ENCODE measurements around the gene CABLES2. TPM values are rescaled to one million over a fixed set of nuclear protein-coding genes. Genes with fewer than 3 reads are reported as not detected.

CABLES2 gene
- polyA plus RNA-seq, 2 donors = 1.6 to 2.4 TPM

DNA sequence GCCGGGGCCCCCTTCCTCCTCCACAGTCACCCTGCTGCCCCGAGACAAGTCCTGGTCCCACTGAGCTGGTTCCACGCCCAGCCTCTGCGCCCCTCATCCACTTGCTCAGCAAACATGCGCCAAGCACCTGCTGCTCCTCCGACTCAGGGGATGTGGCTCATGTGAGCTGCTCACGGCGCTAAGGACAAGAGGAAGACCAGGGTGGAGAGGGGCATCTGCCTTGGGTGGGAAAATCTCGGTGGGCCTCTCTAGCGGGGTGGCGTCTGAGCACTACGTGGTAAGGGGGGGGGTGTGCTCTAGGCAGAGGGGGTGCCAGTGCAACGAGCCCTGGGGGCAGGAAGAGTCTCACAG, 44.5 kb downstream of the CABLES2 start:
- Histone ChIP-seq H3K4me3 (ENCODE audit: low read depth in 1 of 2, low read length in 2 of 2) (no peak overlapping the region), H3K9me3 (ENCODE audit: control insufficient read depth in 2 of 2, insufficient read depth in 1 of 2, low read depth in 1 of 2, low read length in 1 of 2) (no peaks in the 10 kb centered on the region), H3K36me3 (ENCODE audit: control insufficient read depth in 2 of 2, insufficient read depth in 2 of 2, low read length in 1 of 2) (peaks cover 0 to 10% of the 10 kb centered on the region in 2 donors), H3K27me3 (ENCODE audit: control insufficient read depth in 1 of 2, insufficient read depth in 2 of 2, low read length in 2 of 2) (no peaks in the 10 kb centered on the region), H3K4me1 (ENCODE audit: control insufficient read depth in 2 of 2, insufficient read depth in 2 of 2, low read length in 1 of 2) (peaks cover 29 to 74% of the 10 kb centered on the region in 2 donors), H3K27ac (ENCODE audit: low read depth in 2 of 2, low read length in 1 of 2) (peak overlapping the region in 1 of 2 donors; percentile 88)
- whole genome bisulfite sequencing, 2 donors = 43 to 46% methylated on average over 13 of the region's 13 CpGs

DNA sequence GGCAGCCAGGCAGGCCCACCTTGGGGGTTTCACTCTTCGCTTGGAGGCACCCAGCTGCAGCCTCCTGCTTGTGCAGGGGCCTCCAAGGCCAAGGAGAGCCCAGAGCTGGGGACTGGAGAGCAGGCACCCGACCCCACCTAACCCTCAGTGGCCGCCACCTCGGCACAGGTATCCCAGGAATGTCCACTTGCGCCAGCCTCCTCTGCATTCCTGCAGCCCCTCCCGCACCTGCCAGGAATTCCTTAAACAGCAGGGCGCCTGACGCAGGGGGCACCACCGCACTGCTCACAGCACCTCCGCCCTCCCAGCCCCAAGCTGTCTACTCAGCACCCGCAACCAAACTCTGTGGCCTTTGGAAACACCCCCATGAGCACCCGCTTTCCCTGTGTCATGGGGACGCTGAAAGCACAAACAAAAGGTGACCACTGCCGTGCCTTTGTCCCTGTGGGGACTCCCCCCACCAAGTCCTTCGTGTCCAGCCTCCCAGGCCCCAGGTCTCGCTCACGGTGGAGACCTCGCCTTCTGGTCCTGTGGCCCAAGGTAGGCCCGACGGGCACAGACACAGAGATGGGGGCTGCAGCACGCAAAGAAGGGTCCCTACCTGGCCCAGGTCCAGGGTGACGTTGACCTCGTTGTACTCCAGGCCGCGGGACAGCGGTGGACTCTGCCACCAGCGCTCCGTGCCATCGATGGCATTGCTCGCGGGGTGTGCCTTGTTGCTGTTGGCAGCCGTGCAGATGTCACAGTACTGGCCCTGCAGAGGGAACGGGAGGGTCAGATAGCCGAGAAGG, 45.1 kb downstream of the CABLES2 start:
- H3K4me3 ChIP-seq (ENCODE audit: low read depth in 1 of 2, low read length in 2 of 2) = no peak overlapping the region
- 54% methylated on average over 33 to 34 of the region's 34 CpGs for WGBS, 2 donors
- H3K36me3 ChIP-seq (ENCODE audit: control insufficient read depth in 2 of 2, insufficient read depth in 2 of 2, low read length in 1 of 2) = peaks cover 0 to 10% of the 10 kb centered on the region in 2 donors
- no peaks in the 10 kb centered on the region for H3K27me3 ChIP-seq (ENCODE audit: control insufficient read depth in 1 of 2, insufficient read depth in 2 of 2, low read length in 2 of 2)
- H3K4me1 ChIP-seq (ENCODE audit: control insufficient read depth in 2 of 2, insufficient read depth in 2 of 2, low read length in 1 of 2) = peaks cover 35 to 76% of the 10 kb centered on the region in 2 donors
- no peaks in the 10 kb centered on the region for H3K9me3 ChIP-seq (ENCODE audit: control insufficient read depth in 2 of 2, insufficient read depth in 1 of 2, low read depth in 1 of 2, low read length in 1 of 2)
- peak overlapping the region; percentile 62 to 88 for H3K27ac ChIP-seq (ENCODE audit: low read depth in 2 of 2, low read length in 1 of 2)

DNA sequence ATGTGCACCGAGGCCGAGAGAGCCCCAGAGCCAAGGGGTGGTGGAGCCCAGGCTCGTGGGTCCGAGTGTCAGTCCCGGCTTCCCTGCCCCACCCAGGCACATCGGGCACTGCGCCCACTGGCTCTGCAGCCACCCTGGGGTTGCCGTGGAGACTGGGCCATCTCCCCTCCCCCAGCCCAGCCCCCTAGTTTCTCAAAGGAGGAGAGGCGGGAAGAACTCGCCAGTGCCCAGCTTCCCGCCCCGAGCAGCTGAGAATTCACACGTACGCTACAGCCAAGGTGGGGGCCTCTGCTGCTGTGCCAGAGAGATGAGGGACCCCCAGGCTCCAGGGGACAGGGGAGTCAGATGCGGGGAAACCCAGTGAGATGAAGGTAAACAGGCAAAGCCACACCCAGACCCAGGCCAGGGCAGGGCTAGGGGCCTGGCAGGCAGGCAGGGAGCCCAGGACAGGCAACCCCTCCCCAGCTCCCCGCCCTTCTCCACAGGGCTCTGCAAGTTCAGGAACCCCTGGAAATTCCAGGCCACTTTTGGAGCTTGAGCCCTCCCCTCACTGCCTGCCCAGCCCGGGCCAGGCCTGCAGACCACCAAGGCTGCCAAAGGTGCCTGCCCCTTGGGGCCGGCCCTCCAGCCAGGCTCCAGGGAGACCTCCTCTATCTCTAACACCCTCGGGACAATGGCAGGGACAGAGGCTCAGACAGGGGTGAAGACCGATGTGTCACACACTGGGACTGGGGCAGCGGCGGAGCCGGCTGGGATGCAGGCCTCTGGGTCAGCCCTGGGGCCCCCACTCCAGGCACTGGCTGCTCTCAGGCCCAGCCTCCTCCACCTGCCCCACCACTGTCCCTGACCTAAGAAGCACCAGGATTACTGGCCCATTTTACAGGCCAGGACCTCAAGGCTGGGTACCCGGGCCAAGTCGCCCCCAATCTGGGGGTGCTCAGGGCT, 46.0 kb downstream of the CABLES2 start:
- Histone ChIP-seq H3K9me3 (ENCODE audit: control insufficient read depth in 2 of 2, insufficient read depth in 1 of 2, low read depth in 1 of 2, low read length in 1 of 2) (no peaks in the 10 kb centered on the region), H3K27me3 (ENCODE audit: control insufficient read depth in 1 of 2, insufficient read depth in 2 of 2, low read length in 2 of 2) (no peaks in the 10 kb centered on the region), H3K27ac (ENCODE audit: low read depth in 2 of 2, low read length in 1 of 2) (peak overlapping the region; percentile 62 to 88), H3K4me3 (ENCODE audit: low read depth in 1 of 2, low read length in 2 of 2) (no peak overlapping the region), H3K4me1 (ENCODE audit: control insufficient read depth in 2 of 2, insufficient read depth in 2 of 2, low read length in 1 of 2) (peaks cover 35 to 81% of the 10 kb centered on the region in 2 donors), H3K36me3 (ENCODE audit: control insufficient read depth in 2 of 2, insufficient read depth in 2 of 2, low read length in 1 of 2) (peaks cover 0 to 10% of the 10 kb centered on the region in 2 donors)
- 31 to 53% methylated on average over 25 of the region's 25 CpGs for WGBS, 2 donors

DNA sequence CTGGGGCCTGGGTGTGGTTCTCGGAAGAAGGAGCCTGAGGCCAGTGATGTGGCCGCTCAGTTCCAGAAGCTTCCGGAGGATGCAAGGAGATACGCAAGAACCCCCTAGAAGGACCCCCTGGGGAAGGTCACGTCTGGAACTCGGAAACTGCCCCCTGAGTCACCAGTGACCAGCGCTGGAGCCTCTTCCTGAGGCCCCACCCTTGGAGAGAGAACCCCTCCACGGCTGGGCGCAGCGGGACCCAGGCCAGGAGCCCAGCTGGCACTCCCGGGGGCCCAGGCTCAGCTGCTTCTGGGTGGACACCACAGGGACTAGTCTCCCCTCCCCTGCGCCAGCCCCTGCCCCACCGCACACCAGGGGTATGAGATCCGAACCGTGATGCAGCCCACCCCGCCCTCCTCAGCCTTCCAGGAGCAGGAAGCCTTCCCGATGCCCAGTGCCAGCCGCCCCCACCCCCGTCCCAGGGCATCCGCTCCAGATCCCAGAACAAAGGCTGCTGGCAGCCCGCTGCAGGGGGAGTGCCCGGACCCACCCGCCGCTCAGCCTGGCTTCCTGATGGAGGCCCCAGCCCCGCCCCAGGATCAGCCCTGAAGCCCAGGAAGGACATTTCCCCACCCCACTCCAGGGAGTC, 47.5 kb downstream of the CABLES2 start:
- Histone ChIP-seq H3K27me3 (ENCODE audit: control insufficient read depth in 1 of 2, insufficient read depth in 2 of 2, low read length in 2 of 2) (no peaks in the 10 kb centered on the region), H3K9me3 (ENCODE audit: control insufficient read depth in 2 of 2, insufficient read depth in 1 of 2, low read depth in 1 of 2, low read length in 1 of 2) (no peaks in the 10 kb centered on the region), H3K4me1 (ENCODE audit: control insufficient read depth in 2 of 2, insufficient read depth in 2 of 2, low read length in 1 of 2) (peaks cover 46 to 89% of the 10 kb centered on the region in 2 donors), H3K27ac (ENCODE audit: low read depth in 2 of 2, low read length in 1 of 2) (peak overlapping the region; percentile 66 to 87), H3K36me3 (ENCODE audit: control insufficient read depth in 2 of 2, insufficient read depth in 2 of 2, low read length in 1 of 2) (peaks cover 0 to 12% of the 10 kb centered on the region in 2 donors), H3K4me3 (ENCODE audit: low read depth in 1 of 2, low read length in 2 of 2) (no peak overlapping the region)
- WGBS, 2 donors = 27 to 45% methylated on average over 24 to 25 of the region's 25 CpGs

DNA sequence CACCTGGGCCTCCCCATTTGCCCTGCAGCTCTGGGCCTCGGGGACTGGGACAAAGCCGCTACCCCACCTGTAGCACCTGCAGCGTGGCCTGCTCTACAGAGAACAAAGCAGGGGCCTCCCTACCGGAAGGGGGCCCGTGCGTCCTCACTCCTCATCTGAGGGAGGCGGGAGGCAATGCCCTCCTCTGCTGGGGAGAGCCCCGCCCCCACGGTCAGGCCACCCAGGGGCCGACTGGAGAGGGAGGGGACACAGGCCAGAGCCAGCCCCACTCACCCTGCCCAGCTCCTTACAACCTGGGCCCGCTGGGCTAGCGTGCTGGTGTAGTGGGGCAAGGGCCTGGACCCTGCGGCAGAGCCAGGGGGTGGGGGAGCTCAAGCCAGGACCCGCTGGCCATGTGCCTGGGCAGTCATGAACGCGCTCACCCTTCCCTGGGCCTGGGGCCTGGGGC, 48.0 kb downstream of the CABLES2 start:
- H3K36me3 ChIP-seq (ENCODE audit: control insufficient read depth in 2 of 2, insufficient read depth in 2 of 2, low read length in 1 of 2) = peaks cover 0 to 10% of the 10 kb centered on the region in 2 donors
- no peaks in the 10 kb centered on the region for H3K9me3 ChIP-seq (ENCODE audit: control insufficient read depth in 2 of 2, insufficient read depth in 1 of 2, low read depth in 1 of 2, low read length in 1 of 2)
- peaks cover 43 to 85% of the 10 kb centered on the region in 2 donors for H3K4me1 ChIP-seq (ENCODE audit: control insufficient read depth in 2 of 2, insufficient read depth in 2 of 2, low read length in 1 of 2)
- 35 to 50% methylated on average over 15 to 16 of the region's 16 CpGs for WGBS, 2 donors
- H3K27me3 ChIP-seq (ENCODE audit: control insufficient read depth in 1 of 2, insufficient read depth in 2 of 2, low read length in 2 of 2) = no peaks in the 10 kb centered on the region
- H3K4me3 ChIP-seq (ENCODE audit: low read depth in 1 of 2, low read length in 2 of 2) = no peak overlapping the region
- H3K27ac ChIP-seq (ENCODE audit: low read depth in 2 of 2, low read length in 1 of 2) = peak overlapping the region; percentile 60 to 87

DNA sequence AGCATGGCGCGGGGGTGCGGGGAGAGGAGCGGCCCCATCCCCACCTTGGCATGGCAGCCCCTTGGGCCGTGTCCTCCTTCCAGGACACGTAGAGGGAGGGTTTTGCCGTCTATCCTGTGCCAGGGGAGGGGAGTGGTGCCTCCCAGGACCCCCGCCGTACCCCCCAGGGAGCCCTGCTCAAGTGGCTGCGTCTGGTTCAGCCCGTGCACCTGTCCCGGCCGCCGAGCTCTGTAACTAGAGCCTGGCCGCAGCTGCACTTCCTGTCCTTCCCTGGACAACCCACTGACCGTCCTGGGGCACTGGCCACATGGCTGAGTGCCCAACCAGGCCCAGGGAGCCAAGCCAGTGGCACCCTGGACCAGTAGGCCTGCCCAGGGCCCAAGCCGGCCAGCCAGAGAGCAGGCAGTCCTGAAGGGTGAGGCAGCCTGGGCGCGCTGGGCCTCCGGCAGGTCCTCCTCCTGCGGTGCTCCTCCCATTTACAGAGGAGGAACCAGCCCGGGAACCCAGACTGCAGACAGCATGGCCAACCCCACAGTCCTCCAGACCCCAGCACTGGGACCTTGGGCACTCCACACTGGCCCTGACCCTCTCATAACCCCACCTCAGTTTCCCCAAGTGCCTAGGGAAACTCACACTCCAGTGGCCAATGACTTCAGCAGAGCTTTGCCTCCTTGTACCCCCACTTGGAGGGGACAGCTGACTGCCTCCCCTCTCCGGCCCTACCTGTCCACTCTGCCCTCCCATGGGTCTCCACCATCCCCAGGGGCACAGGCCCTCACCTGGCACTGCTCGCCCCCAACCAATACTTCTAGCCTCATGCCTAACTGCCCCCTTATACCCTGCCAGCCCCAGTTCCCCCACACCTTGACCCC, 48.7 kb downstream of the CABLES2 start:
- WGBS, 2 donors = 41 to 49% methylated on average over 24 of the region's 24 CpGs
- Histone ChIP-seq H3K27me3 (ENCODE audit: control insufficient read depth in 1 of 2, insufficient read depth in 2 of 2, low read length in 2 of 2) (no peaks in the 10 kb centered on the region), H3K36me3 (ENCODE audit: control insufficient read depth in 2 of 2, insufficient read depth in 2 of 2, low read length in 1 of 2) (peaks cover 0 to 9% of the 10 kb centered on the region in 2 donors), H3K4me3 (ENCODE audit: low read depth in 1 of 2, low read length in 2 of 2) (no peak overlapping the region), H3K9me3 (ENCODE audit: control insufficient read depth in 2 of 2, insufficient read depth in 1 of 2, low read depth in 1 of 2, low read length in 1 of 2) (no peaks in the 10 kb centered on the region), H3K27ac (ENCODE audit: low read depth in 2 of 2, low read length in 1 of 2) (peak overlapping the region; percentile 60 to 87), H3K4me1 (ENCODE audit: control insufficient read depth in 2 of 2, insufficient read depth in 2 of 2, low read length in 1 of 2) (peaks cover 44 to 78% of the 10 kb centered on the region in 2 donors)

DNA sequence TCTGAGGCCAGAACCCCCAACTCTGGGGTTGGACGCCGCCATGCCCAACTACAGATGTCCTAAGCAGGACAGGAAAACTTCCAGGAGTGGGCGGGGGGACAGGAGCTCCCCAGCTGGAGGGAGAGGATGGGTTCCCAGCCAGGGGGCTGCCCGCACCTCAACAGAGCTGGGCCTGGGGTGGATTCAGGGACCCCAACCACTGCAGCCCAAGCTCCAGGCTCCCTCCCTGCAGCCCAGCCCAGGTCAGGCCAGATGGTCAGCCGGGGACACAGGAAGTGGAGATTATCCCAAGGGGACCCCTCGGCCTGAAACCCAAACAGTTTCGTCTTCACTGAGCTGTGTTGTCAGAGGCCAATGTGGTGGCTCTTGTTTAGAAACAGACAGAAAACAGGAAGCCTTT, 49.4 kb downstream of the CABLES2 start:
- H3K27me3 ChIP-seq (ENCODE audit: control insufficient read depth in 1 of 2, insufficient read depth in 2 of 2, low read length in 2 of 2) = no peaks in the 10 kb centered on the region
- peak overlapping the region; percentile 60 to 87 for H3K27ac ChIP-seq (ENCODE audit: low read depth in 2 of 2, low read length in 1 of 2)
- no peak overlapping the region for H3K4me3 ChIP-seq (ENCODE audit: low read depth in 1 of 2, low read length in 2 of 2)
- WGBS, 2 donors = 40 to 56% methylated on average over 6 to 7 of the region's 7 CpGs
- H3K36me3 ChIP-seq (ENCODE audit: control insufficient read depth in 2 of 2, insufficient read depth in 2 of 2, low read length in 1 of 2) = peaks cover 0 to 9% of the 10 kb centered on the region in 2 donors
- peaks cover 39 to 78% of the 10 kb centered on the region in 2 donors for H3K4me1 ChIP-seq (ENCODE audit: control insufficient read depth in 2 of 2, insufficient read depth in 2 of 2, low read length in 1 of 2)
- no peaks in the 10 kb centered on the region for H3K9me3 ChIP-seq (ENCODE audit: control insufficient read depth in 2 of 2, insufficient read depth in 1 of 2, low read depth in 1 of 2, low read length in 1 of 2)

DNA sequence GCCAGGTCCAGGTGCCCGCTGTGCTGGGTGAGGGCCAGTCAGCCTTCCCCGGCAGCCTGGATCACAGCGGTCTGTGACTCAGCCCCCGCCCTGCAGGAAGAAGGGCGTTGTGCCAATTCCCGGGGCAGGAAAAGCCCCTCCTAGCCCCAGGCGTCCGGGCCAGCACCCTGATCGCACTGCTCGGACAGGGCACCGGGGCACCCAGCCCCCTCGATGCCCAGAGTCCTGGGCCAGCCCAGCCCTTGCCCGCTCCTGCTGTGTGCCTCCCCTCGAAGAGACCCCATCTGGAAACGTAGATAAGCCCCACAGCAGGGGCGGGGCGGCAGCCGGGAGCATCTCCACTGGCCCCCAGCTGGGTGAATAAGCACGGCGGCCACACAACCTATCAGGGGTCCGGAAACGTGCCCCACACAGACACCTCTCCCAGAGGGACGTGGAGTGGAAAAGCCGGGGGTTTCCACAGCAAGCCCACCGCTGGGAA, 49.9 kb downstream of the CABLES2 start:
- no peaks in the 10 kb centered on the region for H3K27me3 ChIP-seq (ENCODE audit: control insufficient read depth in 1 of 2, insufficient read depth in 2 of 2, low read length in 2 of 2)
- H3K4me1 ChIP-seq (ENCODE audit: control insufficient read depth in 2 of 2, insufficient read depth in 2 of 2, low read length in 1 of 2) = peaks cover 38 to 78% of the 10 kb centered on the region in 2 donors
- H3K36me3 ChIP-seq (ENCODE audit: control insufficient read depth in 2 of 2, insufficient read depth in 2 of 2, low read length in 1 of 2) = peaks cover 0 to 9% of the 10 kb centered on the region in 2 donors
- WGBS, 2 donors = 16 to 34% methylated on average over 25 of the region's 25 CpGs
- peak overlapping the region; percentile 60 to 87 for H3K27ac ChIP-seq (ENCODE audit: low read depth in 2 of 2, low read length in 1 of 2)
- no peak overlapping the region for H3K4me3 ChIP-seq (ENCODE audit: low read depth in 1 of 2, low read length in 2 of 2)
- no peaks in the 10 kb centered on the region for H3K9me3 ChIP-seq (ENCODE audit: control insufficient read depth in 2 of 2, insufficient read depth in 1 of 2, low read depth in 1 of 2, low read length in 1 of 2)
